ENCODE results near the gene CDH23.

Gene CDH23

DNA sequence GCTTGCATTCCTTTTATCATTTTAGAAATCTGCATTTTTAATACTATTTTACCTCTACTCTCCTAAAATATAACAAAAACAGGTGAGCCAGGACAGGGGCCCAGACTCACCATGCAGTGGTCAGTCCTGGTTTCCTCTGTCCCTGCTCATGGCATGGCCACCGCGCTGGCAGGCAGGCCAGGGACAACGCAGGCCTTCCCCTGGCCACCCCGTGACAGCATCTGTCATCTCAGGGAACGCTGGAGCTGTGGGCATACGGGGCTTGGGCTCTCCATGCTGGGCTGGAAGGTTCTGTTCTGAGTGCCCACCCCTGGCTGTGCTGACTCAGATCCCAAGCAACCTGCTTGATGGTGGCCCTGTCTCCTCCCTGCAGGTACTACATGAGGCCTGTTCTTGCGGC, 35.1 kb upstream of the CDH23 start:
- Mint-ChIP-seq H3K9me3 (no peaks in the 10 kb centered on the region), H3K27me3 (ENCODE audit: low read depth) (no peaks in the 10 kb centered on the region), H3K27ac (no peak overlapping the region), H3K4me3 (no peak overlapping the region), H3K4me1 (ENCODE audit: low read depth) (no peaks in the 10 kb centered on the region), H3K36me3 (ENCODE audit: low read depth) (no peaks in the 10 kb centered on the region)

DNA sequence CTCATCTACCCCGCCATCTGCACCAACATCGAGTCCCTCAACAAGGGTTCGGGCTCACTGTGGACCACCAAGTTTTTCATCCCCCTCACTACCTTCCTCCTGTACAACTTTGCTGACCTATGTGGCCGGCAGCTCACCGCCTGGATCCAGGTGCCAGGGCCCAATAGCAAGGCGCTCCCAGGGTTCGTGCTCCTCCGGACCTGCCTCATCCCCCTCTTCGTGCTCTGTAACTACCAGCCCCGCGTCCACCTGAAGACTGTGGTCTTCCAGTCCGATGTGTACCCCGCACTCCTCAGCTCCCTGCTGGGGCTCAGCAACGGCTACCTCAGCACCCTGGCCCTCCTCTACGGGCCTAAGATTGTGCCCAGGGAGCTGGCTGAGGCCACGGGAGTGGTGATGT, 34.6 kb upstream of the CDH23 start:
- Mint-ChIP-seq H3K27me3 (ENCODE audit: low read depth) (no peaks in the 10 kb centered on the region), H3K27ac (no peak overlapping the region), H3K9me3 (no peaks in the 10 kb centered on the region), H3K36me3 (ENCODE audit: low read depth) (no peaks in the 10 kb centered on the region), H3K4me1 (ENCODE audit: low read depth) (no peaks in the 10 kb centered on the region), H3K4me3 (no peak overlapping the region)

DNA sequence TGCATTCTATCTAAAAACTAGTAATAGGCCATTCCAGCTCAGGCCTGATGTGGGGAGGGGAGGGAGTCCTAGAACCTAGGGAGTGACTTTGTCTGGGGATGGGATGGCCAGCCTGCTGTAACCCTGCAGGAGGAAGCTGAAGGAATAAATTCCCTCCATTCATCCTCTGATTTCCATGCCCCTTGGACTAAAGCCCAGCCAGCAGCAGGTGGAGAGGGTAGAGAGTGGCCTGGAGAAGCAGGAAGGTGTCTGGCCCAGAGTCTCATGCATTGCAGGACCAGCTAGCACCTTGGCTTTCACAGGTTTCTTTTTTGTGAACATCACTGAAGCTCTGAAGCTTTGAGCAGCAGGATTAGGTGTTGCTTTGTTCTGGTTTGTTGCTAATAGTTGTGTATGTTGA, 32.8 kb upstream of the CDH23 start:
- H3K27me3 Mint-ChIP-seq (ENCODE audit: low read depth): no peaks in the 10 kb centered on the region
- no peaks in the 10 kb centered on the region for H3K36me3 Mint-ChIP-seq (ENCODE audit: low read depth)
- H3K4me1 Mint-ChIP-seq (ENCODE audit: low read depth): no peaks in the 10 kb centered on the region
- H3K27ac Mint-ChIP-seq: no peak overlapping the region
- no peak overlapping the region for H3K4me3 Mint-ChIP-seq
- H3K9me3 Mint-ChIP-seq: no peaks in the 10 kb centered on the region

DNA sequence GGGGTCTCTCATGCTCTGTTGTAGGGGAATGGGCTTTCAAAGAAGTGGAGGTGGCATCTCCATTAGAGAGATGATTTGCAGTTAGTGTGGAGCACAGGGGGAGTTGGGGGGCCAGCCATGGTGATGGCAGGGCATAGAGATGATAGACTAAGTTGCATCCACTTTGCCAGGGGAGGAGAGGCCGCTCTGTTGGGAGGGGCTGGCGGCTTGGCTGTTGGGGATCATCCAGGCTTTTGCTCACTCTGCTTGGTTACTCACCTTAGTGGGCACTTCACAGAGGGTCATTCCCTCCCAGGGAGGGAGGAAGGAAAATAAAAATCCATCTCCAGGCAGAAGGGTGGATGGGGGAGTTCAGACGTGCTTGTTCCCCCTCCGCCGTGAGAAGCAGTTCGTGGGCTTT, 31.4 kb upstream of the CDH23 start:
- Mint-ChIP-seq H3K27ac (no peak overlapping the region), H3K36me3 (ENCODE audit: low read depth) (no peaks in the 10 kb centered on the region), H3K9me3 (no peaks in the 10 kb centered on the region), H3K4me3 (no peak overlapping the region), H3K27me3 (ENCODE audit: low read depth) (no peaks in the 10 kb centered on the region), H3K4me1 (ENCODE audit: low read depth) (no peaks in the 10 kb centered on the region)

DNA sequence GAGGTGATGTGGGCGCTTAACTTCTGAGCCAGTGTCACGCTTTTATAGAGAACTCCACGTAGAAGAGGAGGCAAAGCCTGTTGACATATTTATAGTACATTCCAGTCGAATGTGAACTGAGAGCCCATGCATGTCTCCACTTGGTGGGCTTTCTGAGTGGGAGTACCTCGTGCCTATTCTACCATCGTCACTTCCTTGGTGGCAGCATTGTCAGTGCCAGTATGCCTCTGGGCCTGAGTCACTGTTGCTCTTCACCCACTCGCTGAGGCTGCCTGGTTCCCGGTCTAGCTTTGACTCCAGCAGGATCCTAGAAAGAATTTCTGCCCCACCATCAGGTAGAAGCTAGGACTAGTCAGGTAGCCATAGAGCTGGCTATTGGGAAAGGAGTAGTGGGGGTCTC, 30.0 kb upstream of the CDH23 start:
- no peaks in the 10 kb centered on the region for H3K9me3 Mint-ChIP-seq
- no peaks in the 10 kb centered on the region for H3K36me3 Mint-ChIP-seq (ENCODE audit: low read depth)
- H3K27me3 Mint-ChIP-seq (ENCODE audit: low read depth): peaks cover 2% of the 10 kb centered on the region
- H3K4me1 Mint-ChIP-seq (ENCODE audit: low read depth): no peaks in the 10 kb centered on the region
- H3K4me3 Mint-ChIP-seq: no peak overlapping the region
- H3K27ac Mint-ChIP-seq: no peak overlapping the region

DNA sequence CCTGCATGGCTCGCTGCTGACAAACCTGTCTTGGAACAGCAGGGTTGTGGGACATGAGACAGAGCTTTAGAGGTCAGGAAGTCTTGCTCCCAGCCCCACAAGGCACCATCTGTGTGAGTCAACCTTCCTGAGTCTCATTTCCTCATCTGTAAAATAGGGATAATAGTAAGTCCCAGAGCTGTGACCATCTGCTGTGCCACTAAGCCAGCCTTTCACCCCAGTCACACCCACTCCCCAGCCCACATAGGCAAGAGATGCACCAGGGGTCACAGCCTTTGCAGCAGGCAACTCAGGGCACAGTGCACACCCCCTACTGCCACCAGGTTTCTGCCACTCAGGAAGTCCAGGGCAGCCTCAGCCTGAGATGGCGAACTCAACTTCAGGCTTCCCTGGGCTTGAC, 29.4 kb upstream of the CDH23 start:
- Mint-ChIP-seq H3K4me3 (no peak overlapping the region), H3K27me3 (ENCODE audit: low read depth) (peaks cover 5% of the 10 kb centered on the region), H3K36me3 (ENCODE audit: low read depth) (no peaks in the 10 kb centered on the region), H3K9me3 (no peaks in the 10 kb centered on the region), H3K4me1 (ENCODE audit: low read depth) (peaks cover 1% of the 10 kb centered on the region), H3K27ac (no peak overlapping the region)

- Mint-ChIP-seq H3K27me3 (ENCODE audit: low read depth) (peaks cover 5% of the 10 kb centered on the region), H3K4me1 (ENCODE audit: low read depth) (peaks cover 1% of the 10 kb centered on the region), H3K36me3 (ENCODE audit: low read depth) (no peaks in the 10 kb centered on the region), H3K27ac (no peak overlapping the region), H3K4me3 (no peak overlapping the region), H3K9me3 (no peaks in the 10 kb centered on the region)
Observed at GRCh38 chr10:71368176-71368575, 28.5 kb upstream of the CDH23 start.

DNA sequence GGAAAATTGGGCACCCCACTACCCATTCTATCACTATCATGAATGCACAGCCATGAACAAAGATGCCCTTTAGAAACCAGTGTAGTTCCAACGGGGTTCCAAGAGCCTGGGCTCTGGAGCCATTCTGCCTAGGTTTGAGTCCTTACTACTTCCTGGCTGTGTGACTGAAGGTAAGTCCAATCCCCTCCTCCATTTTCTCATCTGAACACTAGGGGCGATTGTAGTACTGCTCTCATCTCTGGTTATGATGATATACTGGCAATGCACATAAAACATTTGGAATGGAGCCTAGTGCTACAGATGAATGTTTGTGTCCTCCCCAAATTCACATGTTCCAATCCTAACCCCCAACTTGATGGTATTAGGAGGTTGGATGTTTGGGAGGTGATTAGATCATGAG, 28.1 kb upstream of the CDH23 start:
- Mint-ChIP-seq H3K4me1 (ENCODE audit: low read depth) (peaks cover 1% of the 10 kb centered on the region), H3K4me3 (no peak overlapping the region), H3K27me3 (ENCODE audit: low read depth) (peaks cover 5% of the 10 kb centered on the region), H3K9me3 (no peaks in the 10 kb centered on the region), H3K36me3 (ENCODE audit: low read depth) (no peaks in the 10 kb centered on the region), H3K27ac (no peak overlapping the region)

- H3K27ac Mint-ChIP-seq: no peak overlapping the region
- no peaks in the 10 kb centered on the region for H3K36me3 Mint-ChIP-seq (ENCODE audit: low read depth)
- H3K4me1 Mint-ChIP-seq (ENCODE audit: low read depth): peaks cover 1% of the 10 kb centered on the region
- H3K9me3 Mint-ChIP-seq: no peaks in the 10 kb centered on the region
- no peak overlapping the region for H3K4me3 Mint-ChIP-seq
- peaks cover 5% of the 10 kb centered on the region for H3K27me3 Mint-ChIP-seq (ENCODE audit: low read depth)
Observed at GRCh38 chr10:71369602-71370001, 27.1 kb upstream of the CDH23 start.

- Mint-ChIP-seq H3K9me3 (no peaks in the 10 kb centered on the region), H3K36me3 (ENCODE audit: low read depth) (no peaks in the 10 kb centered on the region), H3K4me1 (ENCODE audit: low read depth) (peaks cover 1% of the 10 kb centered on the region), H3K27ac (no peak overlapping the region), H3K27me3 (ENCODE audit: low read depth) (peaks cover 5% of the 10 kb centered on the region), H3K4me3 (no peak overlapping the region)
Observed at GRCh38 chr10:71370031-71370430, 26.7 kb upstream of the CDH23 start.

GRCh38 chr10:71371750-71372166, 25.0 kb upstream of the CDH23 start:
- peaks cover 5% of the 10 kb centered on the region for H3K27me3 Mint-ChIP-seq (ENCODE audit: low read depth)
- H3K4me1 Mint-ChIP-seq (ENCODE audit: low read depth): peaks cover 4% of the 10 kb centered on the region
- H3K27ac Mint-ChIP-seq: no peak overlapping the region
- no peaks in the 10 kb centered on the region for H3K9me3 Mint-ChIP-seq
- H3K36me3 Mint-ChIP-seq (ENCODE audit: low read depth): no peaks in the 10 kb centered on the region
- no peak overlapping the region for H3K4me3 Mint-ChIP-seq

DNA sequence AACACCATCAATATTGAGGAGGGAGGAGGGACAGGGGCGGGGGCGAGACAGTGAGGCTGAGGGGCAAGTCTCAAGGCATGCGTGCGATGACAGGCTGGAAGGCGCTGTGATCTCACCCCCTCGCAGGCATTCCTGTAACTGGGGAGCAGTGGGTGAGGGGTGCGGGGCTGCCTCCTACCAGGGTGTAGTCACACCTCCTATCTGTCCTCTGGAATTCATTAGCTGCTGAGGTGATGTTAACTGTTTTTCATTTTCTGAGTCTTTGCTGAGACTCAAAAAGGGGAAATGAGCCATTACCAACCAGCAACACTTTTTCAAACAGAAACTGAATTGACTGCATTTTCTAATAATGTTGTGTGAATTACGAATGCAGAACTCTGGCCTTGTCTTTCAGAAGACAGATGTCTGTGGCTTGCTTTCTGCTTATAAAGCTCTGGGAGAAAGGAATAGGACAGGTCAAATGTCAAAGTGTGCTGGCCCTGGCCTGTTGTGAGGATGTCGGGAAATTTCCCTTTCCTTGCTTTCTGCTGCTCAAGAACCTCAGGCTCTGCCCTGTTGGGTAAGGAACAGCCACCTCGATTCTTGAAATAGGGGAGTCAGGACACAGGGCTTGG, 23.7 kb upstream of the CDH23 start:
- H3K4me1 Mint-ChIP-seq (ENCODE audit: low read depth): peaks cover 9% of the 10 kb centered on the region
- no peaks in the 10 kb centered on the region for H3K36me3 Mint-ChIP-seq (ENCODE audit: low read depth)
- H3K9me3 Mint-ChIP-seq: no peaks in the 10 kb centered on the region
- no peak overlapping the region for H3K27ac Mint-ChIP-seq
- H3K27me3 Mint-ChIP-seq (ENCODE audit: low read depth): peaks cover 5% of the 10 kb centered on the region
- H3K4me3 Mint-ChIP-seq: no peak overlapping the region

DNA sequence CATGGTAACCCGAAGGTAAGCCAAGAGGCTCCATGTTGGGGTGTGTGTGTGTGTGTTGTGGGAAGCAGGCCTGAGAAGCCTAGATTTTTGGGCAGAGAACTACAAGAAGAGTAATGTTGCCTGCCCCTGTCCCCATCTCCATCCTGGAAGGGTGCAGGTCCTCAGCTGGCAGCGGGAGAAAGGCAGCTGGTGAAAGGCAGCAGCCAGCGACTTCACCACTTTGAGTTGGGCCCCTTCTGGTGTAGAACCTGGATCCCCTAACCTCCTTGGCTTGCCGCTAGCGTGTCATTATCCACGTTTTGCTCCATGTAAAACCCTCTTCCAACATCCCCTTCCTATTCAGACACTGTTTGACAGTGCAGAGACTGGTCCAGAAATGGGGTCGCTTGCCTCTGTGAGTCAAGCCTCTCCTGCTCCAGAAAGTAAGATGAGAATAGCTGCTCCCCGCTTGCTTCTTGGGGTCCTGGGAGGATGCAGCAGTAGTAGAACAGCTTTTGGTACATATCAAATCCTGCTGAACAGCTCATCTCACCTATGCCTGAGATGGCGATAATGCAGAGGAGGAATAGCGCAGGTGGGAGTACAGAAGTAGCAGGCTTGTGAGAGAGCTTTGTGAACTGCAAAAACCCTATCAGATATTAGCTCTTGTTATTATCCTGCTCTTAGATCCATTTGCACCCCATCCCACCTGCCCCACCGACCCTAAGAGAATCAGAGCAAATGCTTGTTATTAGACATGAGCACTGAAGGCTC, 22.1 kb upstream of the CDH23 start:
- Mint-ChIP-seq H3K4me1 (ENCODE audit: low read depth) (peaks cover 9% of the 10 kb centered on the region), H3K36me3 (ENCODE audit: low read depth) (no peaks in the 10 kb centered on the region), H3K27me3 (ENCODE audit: low read depth) (peaks cover 5% of the 10 kb centered on the region), H3K9me3 (no peaks in the 10 kb centered on the region), H3K27ac (no peak overlapping the region), H3K4me3 (no peak overlapping the region)

- H3K4me1 Mint-ChIP-seq (ENCODE audit: low read depth): peaks cover 9% of the 10 kb centered on the region
- no peaks in the 10 kb centered on the region for H3K9me3 Mint-ChIP-seq
- peaks cover 5% of the 10 kb centered on the region for H3K27me3 Mint-ChIP-seq (ENCODE audit: low read depth)
- no peak overlapping the region for H3K27ac Mint-ChIP-seq
- peak overlapping the region; percentile 25 for H3K4me3 Mint-ChIP-seq
- H3K36me3 Mint-ChIP-seq (ENCODE audit: low read depth): no peaks in the 10 kb centered on the region
Observed at GRCh38 chr10:71375952-71376351, 20.8 kb upstream of the CDH23 start.

DNA sequence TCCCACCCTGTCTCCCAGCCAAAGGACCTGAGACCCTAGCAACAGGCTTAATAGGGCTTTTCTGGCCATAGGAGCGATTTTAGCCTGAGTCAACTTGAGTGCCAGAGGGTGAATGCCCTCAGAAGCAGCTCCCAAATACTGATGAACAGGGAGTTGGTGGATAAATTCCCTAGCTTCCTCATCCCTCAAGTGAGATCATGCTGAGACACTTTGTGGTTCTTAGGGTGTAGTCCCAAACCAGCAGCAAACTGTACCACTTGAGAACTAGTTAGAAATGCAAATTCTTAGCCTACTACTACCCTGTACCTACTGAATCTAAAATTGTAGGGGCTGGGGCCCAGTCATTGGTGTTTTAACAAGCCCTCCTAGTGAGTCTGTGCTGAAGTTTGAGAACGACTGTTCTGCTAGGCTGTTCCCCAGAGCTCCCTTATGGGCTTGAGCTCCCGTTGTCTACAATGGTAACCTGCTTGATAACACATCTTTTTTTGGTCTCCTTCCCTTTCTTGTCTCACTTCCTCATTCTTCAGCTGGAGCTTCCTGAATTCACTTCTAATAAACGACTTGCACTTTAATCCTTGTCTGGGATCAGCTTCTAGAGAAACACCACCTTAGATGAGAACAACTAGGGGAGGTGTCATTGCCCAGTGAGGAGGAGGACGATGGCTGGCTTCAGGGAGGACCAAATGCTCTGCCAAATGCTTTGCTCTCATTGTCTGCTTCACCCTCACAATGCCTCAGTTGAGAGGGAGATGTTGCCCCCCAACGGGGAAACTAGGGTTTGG, 18.2 kb upstream of the CDH23 start:
- H3K27ac Mint-ChIP-seq: no peak overlapping the region
- no peak overlapping the region for H3K4me3 Mint-ChIP-seq
- H3K4me1 Mint-ChIP-seq (ENCODE audit: low read depth): peaks cover 8% of the 10 kb centered on the region
- no peaks in the 10 kb centered on the region for H3K9me3 Mint-ChIP-seq
- H3K27me3 Mint-ChIP-seq (ENCODE audit: low read depth): no peaks in the 10 kb centered on the region
- no peaks in the 10 kb centered on the region for H3K36me3 Mint-ChIP-seq (ENCODE audit: low read depth)

Data from T-helper 1 cell treated with Interleukin-12 subunit alpha and Interleukin-12 subunit beta and Interleukin-4 antibody, amounts not matched to agents 30 μg/mL and 1 μg/mL, for 36 hours (primary cell).